K562 (cell line): ENCODE results near the gene LRRC30. TPM values are rescaled to one million over a fixed set of nuclear protein-coding genes. Genes with fewer than 3 reads are reported as not detected.

ENCODE experiments used
- ATAC-seq: fragments of 200-7000 bp; cut with Tn5 transposase; 3 replicates; pipeline ENCODE4 v1.9.1; 2020; ENCODE audit warnings: moderate library complexity
- BruUV-seq: library from RNA; stranded (reverse); fragments of 400-500 nt; replicated peaks from 2 replicates; lab custom pipeline; 2021; lab: Mats Ljungman, UMichigan
- CTCF ChIA-PET: fragments of 300-600 bp; formaldehyde crosslinking; extraction: SDS; loops from one replicate; lab custom pipeline; 2021; ENCODE audit warnings: low intra/inter-chr PET ratio; lab: Yijun Ruan, JAX
- POLR2A ChIA-PET: fragments of 300-600, 350-650 bp; sonication (Branson Sonifier 250); formaldehyde crosslinking; extraction: SDS; loops from one replicate; lab custom pipeline; 2021; ENCODE audit warnings: antibody characterized with exemption, inconsistent platforms; lab: Yijun Ruan, JAX
- DNase-seq, 4 experiments: peaks; one replicate each; pipeline versions ENCODE4 v3.0.0 to v3.0.0-alpha.2; 2011 to 2018; ENCODE audit warnings: low spot score in 3 of 4, mixed read lengths in 3 of 4; ENCODE audit errors: extremely low read depth in 1 of 4
- FAIRE-seq: peaks from 2 replicates; lab custom pipeline; 2011; peaks lifted over from hg19 to GRCh38; lab: Jason Lieb, UNC
- H2AFZ ChIP-seq: 2 replicates; pipeline ENCODE4 v1.6.0; 2011; ENCODE audit warnings: low read depth, low read length, control low read depth, inconsistent platforms
- H3K27ac ChIP-seq: fragments of 200-600 bp; 3 replicates; pipeline ENCODE4 v1.8.0; 2011; ENCODE audit warnings: low read depth, mild to moderate bottlenecking, control low read depth, inconsistent platforms, low read length, moderate library complexity, mixed read lengths; ENCODE audit errors: extremely low read depth
- H3K27me3 ChIP-seq, 2 experiments: fragments of 300-600 bp in 1 of 2; 2 replicates in 1 of 2; 3 replicates in 1 of 2; pipeline versions ENCODE4 v1.6.0 to v1.8.0; 2011; ENCODE audit warnings: inconsistent platforms in 2 of 2, low read length in 2 of 2, mild to moderate bottlenecking in 1 of 2, mixed read lengths in 1 of 2, moderate library complexity in 1 of 2; ENCODE audit not compliant: control insufficient read depth in 2 of 2, insufficient read depth in 2 of 2
- H3K36me3 ChIP-seq: fragments of 300-600 bp; 3 replicates; pipeline ENCODE4 v1.8.0; 2011; ENCODE audit warnings: mild to moderate bottlenecking, low read length, inconsistent platforms; ENCODE audit not compliant: control insufficient read depth, insufficient read depth
- H3K4me1 ChIP-seq, 2 experiments: fragments of 200-600 bp in 1 of 2; replicated peaks in 1 of 2; 2 replicates in 1 of 2; 3 replicates in 1 of 2; pipeline versions ENCODE4 v1.5.1 to v1.8.0; 2011; ENCODE audit warnings: inconsistent platforms in 2 of 2, low read length in 2 of 2, mild to moderate bottlenecking in 1 of 2, mixed read lengths in 1 of 2, moderate library complexity in 1 of 2; ENCODE audit not compliant: control insufficient read depth in 2 of 2, insufficient read depth in 2 of 2
- H3K4me2 ChIP-seq: 2 replicates; pipeline ENCODE4 v1.6.1; 2011; ENCODE audit warnings: low read length, control low read depth, inconsistent platforms, mixed read lengths; ENCODE audit not compliant: insufficient read depth
- H3K4me3 ChIP-seq: fragments of 200-600 bp; sonication (generic), shearing (Covaris generic); 2 replicates; pipeline ENCODE4 v1.5.1; 2016; ENCODE audit warnings: control low read depth, inconsistent platforms
- H3K79me2 ChIP-seq: fragments of 200-600 bp; 3 replicates; pipeline ENCODE4 v1.8.0; 2011; ENCODE audit warnings: low read length, inconsistent platforms; ENCODE audit not compliant: control insufficient read depth, insufficient read depth
- H3K9ac ChIP-seq, 2 experiments: 2 replicates each; pipeline versions ENCODE4 v1.6.0 to v1.6.1; 2011; ENCODE audit warnings: low read depth in 2 of 2, low read length in 2 of 2, control low read depth in 1 of 2, inconsistent platforms in 1 of 2, mild to moderate bottlenecking in 1 of 2, mixed read lengths in 1 of 2; ENCODE audit not compliant: insufficient read depth in 1 of 2
- H3K9me1 ChIP-seq: one replicate; pipeline ENCODE4 v1.6.0; 2011; ENCODE audit warnings: inconsistent platforms, mild to moderate bottlenecking, low read length, moderate library complexity; ENCODE audit not compliant: control insufficient read depth, insufficient read depth
- H3K9me3 ChIP-seq: replicated peaks from 2 replicates; pipeline ENCODE4 v1.5.1; 2011; ENCODE audit warnings: low read depth, low read length, inconsistent platforms; ENCODE audit not compliant: control insufficient read depth, insufficient read depth
- H4K20me1 ChIP-seq: replicated peaks from 2 replicates; pipeline ENCODE4 v1.6.1; 2011; ENCODE audit warnings: low read length, inconsistent platforms, mixed read lengths; ENCODE audit not compliant: control insufficient read depth, insufficient read depth
- FOS ChIP-seq: IDR thresholded peaks from 3 replicates; pipeline ENCODE4 v1.6.1; 2011; ENCODE audit not compliant: insufficient read length; ENCODE audit errors: extremely low read depth
- FUS ChIP-seq: fragments of 200-400 bp; formaldehyde crosslinking; optimal IDR thresholded peaks from 2 replicates; pipeline ENCODE3; 2017; ENCODE audit warnings: low read depth, low read length
- HINFP ChIP-seq: fragments of 450-650 bp; conservative IDR thresholded peaks from 2 replicates; pipeline ENCODE4 v1.6.1; 2016; ENCODE audit warnings: missing genetic modification characterization, low read depth, mild to moderate bottlenecking, control low read depth, missing compliant biosample characterization
- KAT2B ChIP-seq: IDR thresholded peaks from one replicate; pipeline ENCODE4 v1.6.1; 2012; ENCODE audit warnings: low read depth, mild to moderate bottlenecking, control low read depth, inconsistent platforms, low read length, moderate library complexity
- KDM5B ChIP-seq: fragments of 200-600 bp; sonication (generic); IDR thresholded peaks from 2 replicates; pipeline ENCODE4 v1.6.1; 2012; ENCODE audit warnings: low read depth, mild to moderate bottlenecking, moderate library complexity, low read length, control low read depth, inconsistent platforms; ENCODE audit not compliant: insufficient replicate concordance
- KHSRP ChIP-seq: fragments of 450-650 bp; IDR thresholded peaks from 2 replicates; pipeline ENCODE4 v1.6.1; 2017
- MED1 ChIP-seq: sonication (generic); formaldehyde crosslinking; IDR thresholded peaks from 2 replicates; pipeline ENCODE4 v1.8.1; 2023; ENCODE audit warnings: missing genetic modification reagents, borderline replicate concordance
- RB1 ChIP-seq: fragments of 450-650 bp; IDR thresholded peaks from 2 replicates; pipeline ENCODE4 v1.6.1; 2017; ENCODE audit warnings: low read depth, mild to moderate bottlenecking
- RBM14 ChIP-seq: fragments of 200-400 bp; formaldehyde crosslinking; IDR thresholded peaks from 2 replicates; pipeline ENCODE4 v1.6.1; 2018; ENCODE audit warnings: low read depth, mild to moderate bottlenecking, low read length, moderate library complexity, borderline replicate concordance; ENCODE audit not compliant: insufficient read depth
- RUNX1 ChIP-seq: sonication (generic); IDR thresholded peaks from 2 replicates; pipeline ENCODE4 v1.6.1; 2016; ENCODE audit warnings: antibody characterized with exemption, low read depth
- SMARCA5 ChIP-seq: fragments of 450-650 bp; IDR thresholded peaks from 2 replicates; pipeline ENCODE4 v1.6.1; 2016
- ZFP36 ChIP-seq: fragments of 150-350 bp; IDR thresholded peaks from 2 replicates; pipeline ENCODE4 v1.6.1; 2018; ENCODE audit warnings: low read length, low read depth; ENCODE audit not compliant: partially characterized antibody
- ZNF12 ChIP-seq: sonication (generic); formaldehyde crosslinking; IDR thresholded peaks from 2 replicates; pipeline ENCODE4 v1.4.0; 2020; ENCODE audit warnings: mild to moderate bottlenecking, missing genetic modification reagents
- ZNF696 ChIP-seq: fragments of 250-450 bp; sonication (Bioruptor Pico); conservative IDR thresholded peaks from 2 replicates; pipeline ENCODE4 v1.4.0; 2020; ENCODE audit warnings: mild to moderate bottlenecking, moderate library complexity
- WGBS: fragments of 100-300 bp; shearing (Covaris generic); methylation state at CpG from one replicate; pipeline ENCODE4 v1.1.6; 2016; ENCODE audit warnings: low coverage, mixed read lengths; ENCODE audit not compliant: insufficient coverage; ENCODE audit errors: missing lambda C conversion rate; 5-methylcytosine and 5-hydroxymethylcytosine counted together
- in situ Hi-C: fragments of 300-500 bp; cut with MboI; formaldehyde crosslinking; loops from 4 replicates; pipeline ENCODE4 v1.15.0; 2018; ENCODE audit warnings: inconsistent platforms, mixed read lengths
- intact Hi-C: fragments of 100-400 bp; cut with micrococcal nuclease; formaldehyde crosslinking; loops from 2 replicates; pipeline ENCODE4 v1.14.2; 2022
- polyA plus RNA-seq, 8 experiments: library from polyadenylated mRNA; depleted of rRNA in 4 of 8; stranded (reverse) in 5 of 8; unstranded in 3 of 8; fragments of >200 nt; fragmentation: Nextera tagmentation in 2 of 8; fragmentation: Illumina TruSeq in 1 of 8; extraction: Ambion mirVana in 2 of 8; extraction: Trizol in 1 of 8; gene quantifications; 2 replicates each; pipeline versions ENCODE4 v1.2.1 to v1.2.3, GENCODE V29; 2011 to 2014; ENCODE audit warnings: inconsistent platforms in 1 of 8, missing spikeins in 1 of 8
- total RNA-seq, 7 experiments: library from RNA; depleted of rRNA in 6 of 7; stranded (reverse); fragments of >200 nt in 6 of 7; fragmentation: Illumina TruSeq in 2 of 7; extraction: Trizol in 2 of 7; gene quantifications; 2 replicates each; pipeline versions ENCODE4 v1.2.1 to v1.2.3, GENCODE V29; 2011 to 2021; ENCODE audit warnings: low replicate concordance in 1 of 7
- TF ChIP-seq, protein P1 (sequence below): fragments of 250-450 bp; sonication (Bioruptor Pico); IDR thresholded peaks from 2 replicates; pipeline ENCODE4 v1.9.0; 2021; ENCODE audit warnings: mild to moderate bottlenecking, inconsistent platforms
- TF ChIP-seq, protein P2 (sequence below): fragments of 450-650 bp; IDR thresholded peaks from 2 replicates; pipeline ENCODE4 v1.6.1; 2014; ENCODE audit warnings: low read depth, mild to moderate bottlenecking, moderate library complexity, borderline replicate concordance

The LRRC30 gene
- total and polyA plus RNA-seq, 9 of the 15 experiments (the other 6 are each of a cell fraction or from before 2014, with no cell fraction given) = not detected

GRCh38 chr18:7232218-7232617 is 1.3 kb downstream of the LRRC30 start:
- Histone ChIP-seq H3K9me3 (no peaks in the 10 kb centered on the region), H3K27ac (no peak overlapping the region), H3K36me3 (no peaks in the 10 kb centered on the region), H3K4me2 (no peak overlapping the region), H3K4me1 (no peaks in the 10 kb centered on the region), H3K4me3 (no peak overlapping the region), H3K9me1 (no peaks in the 10 kb centered on the region), H4K20me1 (no peaks in the 10 kb centered on the region), H3K9ac (no peak overlapping the region), H3K27me3 (peaks cover 9 to 31% of the 10 kb centered on the region in 2 experiments; a peak in 4 of 5 replicates), H2AFZ (no peak overlapping the region), H3K79me2 (no peaks in the 10 kb centered on the region)
- CTCF ChIA-PET = no interaction called here
- in situ Hi-C loops (no loop called here), intact Hi-C loops (no loop called here)
- DNase-seq = no peak
- ATAC-seq = no peak
- no TSS peak for BruUV-seq
- no peak for FAIRE-seq
- WGBS = 0% methylated on average over 3 of the region's 3 CpGs
- TF ChIP-seq ZNF12 (CRISPR knock-in tag) (no peak), RUNX1 (no peak), HINFP (tag) (no peak), KDM5B (no peak), MED1 (CRISPR knock-in tag) (no peak), ZFP36 (no peak), FOS (no peak), RB1 (no peak), SMARCA5 (no peak), RBM14 (no peak), KAT2B (no peak), KHSRP (no peak), ZNF696 (CRISPR knock-in tag) (no peak), FUS (no peak)
- TF ChIP-seq, protein P1, sequence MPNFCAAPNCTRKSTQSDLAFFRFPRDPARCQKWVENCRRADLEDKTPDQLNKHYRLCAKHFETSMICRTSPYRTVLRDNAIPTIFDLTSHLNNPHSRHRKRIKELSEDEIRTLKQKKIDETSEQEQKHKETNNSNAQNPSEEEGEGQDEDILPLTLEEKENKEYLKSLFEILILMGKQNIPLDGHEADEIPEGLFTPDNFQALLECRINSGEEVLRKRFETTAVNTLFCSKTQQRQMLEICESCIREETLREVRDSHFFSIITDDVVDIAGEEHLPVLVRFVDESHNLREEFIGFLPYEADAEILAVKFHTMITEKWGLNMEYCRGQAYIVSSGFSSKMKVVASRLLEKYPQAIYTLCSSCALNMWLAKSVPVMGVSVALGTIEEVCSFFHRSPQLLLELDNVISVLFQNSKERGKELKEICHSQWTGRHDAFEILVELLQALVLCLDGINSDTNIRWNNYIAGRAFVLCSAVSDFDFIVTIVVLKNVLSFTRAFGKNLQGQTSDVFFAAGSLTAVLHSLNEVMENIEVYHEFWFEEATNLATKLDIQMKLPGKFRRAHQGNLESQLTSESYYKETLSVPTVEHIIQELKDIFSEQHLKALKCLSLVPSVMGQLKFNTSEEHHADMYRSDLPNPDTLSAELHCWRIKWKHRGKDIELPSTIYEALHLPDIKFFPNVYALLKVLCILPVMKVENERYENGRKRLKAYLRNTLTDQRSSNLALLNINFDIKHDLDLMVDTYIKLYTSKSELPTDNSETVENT (CRISPR knock-in tag) = no peak
- TF ChIP-seq, protein P2, sequence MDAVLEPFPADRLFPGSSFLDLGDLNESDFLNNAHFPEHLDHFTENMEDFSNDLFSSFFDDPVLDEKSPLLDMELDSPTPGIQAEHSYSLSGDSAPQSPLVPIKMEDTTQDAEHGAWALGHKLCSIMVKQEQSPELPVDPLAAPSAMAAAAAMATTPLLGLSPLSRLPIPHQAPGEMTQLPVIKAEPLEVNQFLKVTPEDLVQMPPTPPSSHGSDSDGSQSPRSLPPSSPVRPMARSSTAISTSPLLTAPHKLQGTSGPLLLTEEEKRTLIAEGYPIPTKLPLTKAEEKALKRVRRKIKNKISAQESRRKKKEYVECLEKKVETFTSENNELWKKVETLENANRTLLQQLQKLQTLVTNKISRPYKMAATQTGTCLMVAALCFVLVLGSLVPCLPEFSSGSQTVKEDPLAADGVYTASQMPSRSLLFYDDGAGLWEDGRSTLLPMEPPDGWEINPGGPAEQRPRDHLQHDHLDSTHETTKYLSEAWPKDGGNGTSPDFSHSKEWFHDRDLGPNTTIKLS = no peak
- POLR2A ChIA-PET = no interaction called here
